Measurements from ENCODE around the gene FZD2.
"Not testable (repeated sequence)": the region's sequence is repeated elsewhere in the genome, so short reads cannot be mapped to it uniquely, and the experiment has no call there.

The FZD2 gene

GRCh38 chr17:44587339-44587738 is 30.1 kb downstream of the FZD2 start:
- Histone ChIP-seq H3K4me3 (ENCODE audit: low read length) (no peak overlapping the region), H3K4me1 (ENCODE audit: insufficient read depth, low read length) (peaks cover 4% of the 10 kb centered on the region; the same call in 1 of the 2 replicates), H3K36me3 (ENCODE audit: insufficient read depth, low read length) (no peaks in the 10 kb centered on the region), H3K27ac (ENCODE audit: low read depth, low read length) (no peak overlapping the region), H3K9me3 (ENCODE audit: insufficient read depth, low read depth, low read length) (no peaks in the 10 kb centered on the region), H3K27me3 (ENCODE audit: insufficient read depth, low read length) (no peaks in the 10 kb centered on the region), H3K9ac (ENCODE audit: low read depth, low read length) (no peak overlapping the region)
- WGBS, result 44% methylated on average over 2 of the region's 2 CpGs

GRCh38 chr17:44589316-44590071 is 32.2 kb downstream of the FZD2 start:
- H3K27ac ChIP-seq (ENCODE audit: low read depth, low read length), result no peak overlapping the region
- no peaks in the 10 kb centered on the region for H3K36me3 ChIP-seq (ENCODE audit: insufficient read depth, low read length)
- H3K9ac ChIP-seq (ENCODE audit: low read depth, low read length), result no peak overlapping the region
- H3K9me3 ChIP-seq (ENCODE audit: insufficient read depth, low read depth, low read length), result no peaks in the 10 kb centered on the region
- H3K4me3 ChIP-seq (ENCODE audit: low read length), result no peak overlapping the region
- peaks cover 4% of the 10 kb centered on the region; the same call in 1 of the 2 replicates for H3K4me1 ChIP-seq (ENCODE audit: insufficient read depth, low read length)
- WGBS, result 86% methylated on average over 10 of the region's 10 CpGs
- H3K27me3 ChIP-seq (ENCODE audit: insufficient read depth, low read length), result 0 out of 2 replicates have a peak, but pooled peaks cover 4% of the 10 kb centered on the region

- WGBS, result 77% methylated on average over 1 of the region's 1 CpG
- not testable (repeated sequence) for H3K4me3 ChIP-seq (ENCODE audit: low read length)
Measured at GRCh38 chr17:44590072-44590462, 32.8 kb downstream of the FZD2 start.

GRCh38 chr17:44590762-44591161 is 33.5 kb downstream of the FZD2 start:
- H3K27ac ChIP-seq (ENCODE audit: low read depth, low read length); H3K9ac ChIP-seq (ENCODE audit: low read depth, low read length); H3K27me3 ChIP-seq (ENCODE audit: insufficient read depth, low read length); H3K4me3 ChIP-seq (ENCODE audit: low read length); H3K36me3 ChIP-seq (ENCODE audit: insufficient read depth, low read length); H3K4me1 ChIP-seq (ENCODE audit: insufficient read depth, low read length); H3K9me3 ChIP-seq (ENCODE audit: insufficient read depth, low read depth, low read length): not testable (repeated sequence)
- 73% methylated on average over 2 of the region's 2 CpGs for WGBS

More at GRCh38 chr17:44590072-44590462, 32.8 kb downstream of the FZD2 start:
- not testable (repeated sequence) for H3K9ac ChIP-seq (ENCODE audit: low read depth, low read length); H3K27ac ChIP-seq (ENCODE audit: low read depth, low read length); H3K9me3 ChIP-seq (ENCODE audit: insufficient read depth, low read depth, low read length); H3K36me3 ChIP-seq (ENCODE audit: insufficient read depth, low read length); H3K27me3 ChIP-seq (ENCODE audit: insufficient read depth, low read length); H3K4me1 ChIP-seq (ENCODE audit: insufficient read depth, low read length)

- Histone ChIP-seq H3K4me1 (ENCODE audit: insufficient read depth, low read length) (no peaks in the 10 kb centered on the region), H3K9me3 (ENCODE audit: insufficient read depth, low read depth, low read length) (no peaks in the 10 kb centered on the region), H3K4me3 (ENCODE audit: low read length) (no peak overlapping the region), H3K27ac (ENCODE audit: low read depth, low read length) (no peak overlapping the region), H3K36me3 (ENCODE audit: insufficient read depth, low read length) (no peaks in the 10 kb centered on the region), H3K27me3 (ENCODE audit: insufficient read depth, low read length) (0 out of 2 replicates have a peak, but pooled peaks cover 4% of the 10 kb centered on the region), H3K9ac (ENCODE audit: low read depth, low read length) (no peak overlapping the region)
- WGBS, result 84% methylated on average over 3 of the region's 4 CpGs
Measured at GRCh38 chr17:44591206-44591605, 33.9 kb downstream of the FZD2 start.

GRCh38 chr17:44593156-44593555 is 35.9 kb downstream of the FZD2 start:
- Histone ChIP-seq H3K27me3 (ENCODE audit: insufficient read depth, low read length) (0 out of 2 replicates have a peak, but pooled peaks cover 4% of the 10 kb centered on the region), H3K4me3 (ENCODE audit: low read length) (no peak overlapping the region), H3K36me3 (ENCODE audit: insufficient read depth, low read length) (no peaks in the 10 kb centered on the region), H3K9me3 (ENCODE audit: insufficient read depth, low read depth, low read length) (no peaks in the 10 kb centered on the region), H3K27ac (ENCODE audit: low read depth, low read length) (no peak overlapping the region), H3K9ac (ENCODE audit: low read depth, low read length) (no peak overlapping the region), H3K4me1 (ENCODE audit: insufficient read depth, low read length) (no peaks in the 10 kb centered on the region)
- 75% methylated on average over 6 of the region's 6 CpGs for WGBS

- Histone ChIP-seq H3K4me3 (ENCODE audit: low read length) (no peak overlapping the region), H3K27ac (ENCODE audit: low read depth, low read length) (no peak overlapping the region), H3K27me3 (ENCODE audit: insufficient read depth, low read length) (0 out of 2 replicates have a peak, but pooled peaks cover 4% of the 10 kb centered on the region), H3K4me1 (ENCODE audit: insufficient read depth, low read length) (peaks cover 13% of the 10 kb centered on the region), H3K36me3 (ENCODE audit: insufficient read depth, low read length) (no peaks in the 10 kb centered on the region), H3K9me3 (ENCODE audit: insufficient read depth, low read depth, low read length) (no peaks in the 10 kb centered on the region), H3K9ac (ENCODE audit: low read depth, low read length) (no peak overlapping the region)
- WGBS, result 84% methylated on average over 10 of the region's 10 CpGs
Measured at GRCh38 chr17:44595216-44595775, 38.0 kb downstream of the FZD2 start.

GRCh38 chr17:44598329-44598728 is 41.0 kb downstream of the FZD2 start:
- WGBS, result 84% methylated on average over 5 of the region's 5 CpGs
- no peaks in the 10 kb centered on the region for H3K9me3 ChIP-seq (ENCODE audit: insufficient read depth, low read depth, low read length)
- H3K9ac ChIP-seq (ENCODE audit: low read depth, low read length), result no peak overlapping the region
- H3K4me1 ChIP-seq (ENCODE audit: insufficient read depth, low read length), result peaks cover 14% of the 10 kb centered on the region
- H3K4me3 ChIP-seq (ENCODE audit: low read length), result no peak overlapping the region
- H3K27ac ChIP-seq (ENCODE audit: low read depth, low read length), result no peak overlapping the region
- no peaks in the 10 kb centered on the region for H3K36me3 ChIP-seq (ENCODE audit: insufficient read depth, low read length)
- H3K27me3 ChIP-seq (ENCODE audit: insufficient read depth, low read length), result 0 out of 2 replicates have a peak, but pooled peaks cover 3% of the 10 kb centered on the region

- Histone ChIP-seq H3K9ac (ENCODE audit: low read depth, low read length) (no peak overlapping the region), H3K36me3 (ENCODE audit: insufficient read depth, low read length) (no peaks in the 10 kb centered on the region), H3K27me3 (ENCODE audit: insufficient read depth, low read length) (no peaks in the 10 kb centered on the region), H3K9me3 (ENCODE audit: insufficient read depth, low read depth, low read length) (no peaks in the 10 kb centered on the region), H3K4me3 (ENCODE audit: low read length) (no peak overlapping the region), H3K4me1 (ENCODE audit: insufficient read depth, low read length) (peaks cover 14% of the 10 kb centered on the region), H3K27ac (ENCODE audit: low read depth, low read length) (0 out of 2 replicates have a peak overlapping the region, but pooled peaks have one; percentile 19)
- 78% methylated on average over 1 of the region's 2 CpGs for WGBS
Measured at GRCh38 chr17:44598932-44599297, 41.6 kb downstream of the FZD2 start.

GRCh38 chr17:44599298-44600175 is 42.3 kb downstream of the FZD2 start:
- Histone ChIP-seq H3K27ac (ENCODE audit: low read depth, low read length) (0 out of 2 replicates have a peak overlapping the region, but pooled peaks have one; percentile 19), H3K36me3 (ENCODE audit: insufficient read depth, low read length) (no peaks in the 10 kb centered on the region), H3K27me3 (ENCODE audit: insufficient read depth, low read length) (no peaks in the 10 kb centered on the region), H3K4me1 (ENCODE audit: insufficient read depth, low read length) (peaks cover 14% of the 10 kb centered on the region), H3K9me3 (ENCODE audit: insufficient read depth, low read depth, low read length) (no peaks in the 10 kb centered on the region), H3K4me3 (ENCODE audit: low read length) (no peak overlapping the region), H3K9ac (ENCODE audit: low read depth, low read length) (no peak overlapping the region)
- 34% methylated on average over 9 of the region's 9 CpGs for WGBS

- no peaks in the 10 kb centered on the region for H3K27me3 ChIP-seq (ENCODE audit: insufficient read depth, low read length)
- H3K27ac ChIP-seq (ENCODE audit: low read depth, low read length), result no peak overlapping the region
- no peak overlapping the region for H3K4me3 ChIP-seq (ENCODE audit: low read length)
- no peak overlapping the region for H3K9ac ChIP-seq (ENCODE audit: low read depth, low read length)
- WGBS, result 91% methylated on average over 15 of the region's 15 CpGs
- peaks cover 14% of the 10 kb centered on the region for H3K4me1 ChIP-seq (ENCODE audit: insufficient read depth, low read length)
- no peaks in the 10 kb centered on the region for H3K36me3 ChIP-seq (ENCODE audit: insufficient read depth, low read length)
- H3K9me3 ChIP-seq (ENCODE audit: insufficient read depth, low read depth, low read length), result no peaks in the 10 kb centered on the region
Measured at GRCh38 chr17:44601539-44601938, 44.3 kb downstream of the FZD2 start.
